Chondrocyte (in vitro differentiated cells): Measurements from ENCODE around the gene TRIM38. TPM values are rescaled to one million over a fixed set of nuclear protein-coding genes. Genes with fewer than 3 reads are reported as not detected.

Experiments used
- DNase-seq: peaks from one replicate; pipeline ENCODE4 v3.0.0; 2021; ENCODE audit warnings: mixed read lengths, low spot score
- H3K27ac Mint-ChIP-seq: one replicate; pipeline ENCODE4 v1.8.0; 2021; ENCODE audit warnings: mild to moderate bottlenecking, moderate library complexity, mixed read lengths; ENCODE audit not compliant: unreplicated experiment
- H3K27me3 Mint-ChIP-seq: 2 replicates; pipeline ENCODE4 v1.8.0; 2021; ENCODE audit warnings: low read depth, mixed read lengths
- H3K36me3 Mint-ChIP-seq: 2 replicates; pipeline ENCODE4 v1.8.0; 2021; ENCODE audit warnings: low read depth, mixed read lengths
- H3K4me1 Mint-ChIP-seq: 2 replicates; pipeline ENCODE4 v1.8.0; 2021; ENCODE audit warnings: low read depth, mild to moderate bottlenecking, mixed read lengths
- H3K4me3 Mint-ChIP-seq: one replicate; pipeline ENCODE4 v1.8.0; 2021; ENCODE audit warnings: mild to moderate bottlenecking, moderate library complexity, mixed read lengths; ENCODE audit not compliant: unreplicated experiment
- H3K9me3 Mint-ChIP-seq: 2 replicates; pipeline ENCODE4 v1.8.0; 2021; ENCODE audit warnings: low read depth, mixed read lengths
- total RNA-seq: library from RNA; stranded (reverse); gene quantifications from 3 replicates; pipeline ENCODE4 v1.2.1, GENCODE V29; 2021
- TF ChIP-seq, protein P1 (sequence below): fragments of 200-600 bp; sonication (generic); IDR thresholded peaks from 2 replicates; pipeline ENCODE4 v1.5.0; 2021; ENCODE audit warnings: antibody characterized with exemption, mild to moderate bottlenecking, moderate library complexity

TRIM38 gene
- total RNA-seq, 1 donor from 2014 or later = 7.1 TPM

DNA sequence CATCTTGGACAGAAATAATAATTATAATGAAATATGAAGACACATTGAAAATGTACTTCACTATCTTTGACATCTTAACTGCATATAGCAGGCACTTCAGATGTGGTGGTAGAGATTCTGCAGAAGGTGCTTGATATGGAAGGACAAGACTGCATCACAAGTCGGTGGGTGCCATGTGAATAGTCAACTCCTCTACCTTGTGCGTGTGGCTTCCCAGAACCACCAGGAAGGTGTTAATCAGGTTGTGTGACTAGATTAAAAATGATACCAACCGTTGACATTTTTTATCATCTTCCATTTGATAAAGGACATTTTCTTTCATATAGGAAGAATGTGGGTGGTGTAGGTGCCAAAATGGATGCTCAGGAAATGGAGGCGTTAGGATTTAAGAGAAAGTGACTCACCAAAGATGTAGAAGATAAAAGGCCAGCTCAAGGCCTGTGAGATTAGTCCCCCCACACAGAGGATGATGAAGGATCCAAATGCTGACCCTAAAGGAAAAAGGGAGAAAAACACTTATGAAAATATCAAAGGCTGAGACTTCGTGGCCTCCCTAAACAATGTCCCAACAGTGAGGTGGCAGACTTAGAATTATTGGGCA is 44.4 kb upstream of the TRIM38 start:
- TF ChIP-seq, protein P1, sequence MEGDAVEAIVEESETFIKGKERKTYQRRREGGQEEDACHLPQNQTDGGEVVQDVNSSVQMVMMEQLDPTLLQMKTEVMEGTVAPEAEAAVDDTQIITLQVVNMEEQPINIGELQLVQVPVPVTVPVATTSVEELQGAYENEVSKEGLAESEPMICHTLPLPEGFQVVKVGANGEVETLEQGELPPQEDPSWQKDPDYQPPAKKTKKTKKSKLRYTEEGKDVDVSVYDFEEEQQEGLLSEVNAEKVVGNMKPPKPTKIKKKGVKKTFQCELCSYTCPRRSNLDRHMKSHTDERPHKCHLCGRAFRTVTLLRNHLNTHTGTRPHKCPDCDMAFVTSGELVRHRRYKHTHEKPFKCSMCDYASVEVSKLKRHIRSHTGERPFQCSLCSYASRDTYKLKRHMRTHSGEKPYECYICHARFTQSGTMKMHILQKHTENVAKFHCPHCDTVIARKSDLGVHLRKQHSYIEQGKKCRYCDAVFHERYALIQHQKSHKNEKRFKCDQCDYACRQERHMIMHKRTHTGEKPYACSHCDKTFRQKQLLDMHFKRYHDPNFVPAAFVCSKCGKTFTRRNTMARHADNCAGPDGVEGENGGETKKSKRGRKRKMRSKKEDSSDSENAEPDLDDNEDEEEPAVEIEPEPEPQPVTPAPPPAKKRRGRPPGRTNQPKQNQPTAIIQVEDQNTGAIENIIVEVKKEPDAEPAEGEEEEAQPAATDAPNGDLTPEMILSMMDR = no peak
- peaks cover 3% of the 10 kb centered on the region for H3K4me1 Mint-ChIP-seq
- H3K27ac Mint-ChIP-seq = no peak overlapping the region
- H3K4me3 Mint-ChIP-seq = no peak overlapping the region
- no peaks in the 10 kb centered on the region for H3K36me3 Mint-ChIP-seq
- peaks cover 5% of the 10 kb centered on the region for H3K27me3 Mint-ChIP-seq
- H3K9me3 Mint-ChIP-seq = no peaks in the 10 kb centered on the region
- no peak for DNase-seq

DNA sequence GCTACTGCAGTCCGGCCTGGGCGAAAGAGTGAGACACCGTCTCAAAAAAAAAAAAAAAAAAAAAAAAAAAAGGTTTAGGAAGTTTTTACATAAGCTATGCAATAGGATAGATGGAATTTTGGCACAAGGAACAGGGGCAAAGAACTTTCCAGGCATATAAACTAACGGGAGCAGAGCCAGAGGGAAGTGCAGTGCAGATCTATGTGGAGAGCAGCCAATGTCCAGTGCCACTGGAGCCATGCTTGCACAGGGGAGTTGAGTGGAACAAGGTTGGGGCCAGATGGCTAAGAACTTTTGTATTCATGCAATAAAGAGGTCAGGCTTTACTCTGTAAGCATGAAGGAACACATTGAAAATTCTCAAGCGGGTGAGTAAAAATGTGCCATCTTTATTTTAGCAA is 42.9 kb upstream of the TRIM38 start:
- H3K9me3 Mint-ChIP-seq = no peaks in the 10 kb centered on the region
- TF ChIP-seq, protein P1 = no peak
- no peaks in the 10 kb centered on the region for H3K36me3 Mint-ChIP-seq
- no peak overlapping the region for H3K4me3 Mint-ChIP-seq
- H3K27ac Mint-ChIP-seq = no peak overlapping the region
- no peak for DNase-seq
- H3K27me3 Mint-ChIP-seq = peaks cover 5% of the 10 kb centered on the region
- no peaks in the 10 kb centered on the region for H3K4me1 Mint-ChIP-seq

DNA sequence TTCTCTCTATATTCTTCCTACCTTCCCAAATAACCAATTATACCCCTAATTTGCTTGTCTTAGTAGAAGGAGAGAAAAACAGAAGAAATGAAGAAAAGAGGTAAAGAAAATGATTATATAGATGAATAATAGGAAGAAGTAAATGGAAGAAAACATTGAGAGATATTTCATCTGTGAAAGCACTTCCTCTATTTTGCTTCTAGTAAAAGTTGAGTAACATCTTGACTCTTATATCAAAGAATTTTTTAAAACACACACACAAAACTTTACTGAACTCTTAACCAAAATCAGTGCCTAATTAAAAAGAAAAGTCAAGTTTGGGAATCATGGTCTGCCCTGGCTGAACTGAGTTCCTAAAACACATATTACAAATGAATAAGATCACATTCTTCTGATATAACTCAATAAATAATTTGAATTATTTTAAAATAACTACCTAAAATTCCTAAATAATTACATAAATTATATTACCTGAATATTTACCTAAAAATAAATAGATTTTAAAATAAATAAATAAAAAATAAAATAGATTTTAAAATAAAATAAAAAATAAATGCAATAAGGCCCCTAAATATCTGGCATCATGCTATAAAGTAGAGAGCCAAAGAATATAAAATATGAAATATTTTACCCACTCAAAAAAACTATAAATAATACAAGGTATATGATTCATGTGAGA is 40.9 kb upstream of the TRIM38 start:
- no peaks in the 10 kb centered on the region for H3K36me3 Mint-ChIP-seq
- no peak overlapping the region for H3K27ac Mint-ChIP-seq
- no peaks in the 10 kb centered on the region for H3K9me3 Mint-ChIP-seq
- peaks cover 5% of the 10 kb centered on the region for H3K27me3 Mint-ChIP-seq
- no peaks in the 10 kb centered on the region for H3K4me1 Mint-ChIP-seq
- TF ChIP-seq, protein P1 = no peak
- no peak for DNase-seq
- no peak overlapping the region for H3K4me3 Mint-ChIP-seq

DNA sequence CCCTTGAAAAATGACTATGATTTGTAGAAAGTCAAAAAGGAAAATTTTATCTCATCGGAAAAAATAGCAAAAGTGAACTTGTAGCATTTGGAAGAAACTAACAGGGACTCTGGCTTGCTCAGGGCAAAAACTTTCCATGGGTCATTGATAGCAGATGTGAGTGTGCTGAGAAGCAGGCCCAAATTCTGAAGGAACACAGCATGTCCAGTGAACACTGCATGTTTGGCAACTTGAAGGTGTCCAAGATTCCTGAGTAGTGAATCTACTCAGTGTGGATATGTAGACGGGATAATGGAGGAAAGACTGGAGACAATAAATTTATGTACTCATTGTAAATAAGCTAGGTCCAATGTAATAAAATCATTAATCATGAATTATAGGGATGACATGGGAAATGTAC is 40.3 kb upstream of the TRIM38 start:
- TF ChIP-seq, protein P1 = no peak
- peaks cover 5% of the 10 kb centered on the region for H3K27me3 Mint-ChIP-seq
- no peaks in the 10 kb centered on the region for H3K9me3 Mint-ChIP-seq
- no peak for DNase-seq
- no peak overlapping the region for H3K4me3 Mint-ChIP-seq
- H3K27ac Mint-ChIP-seq = no peak overlapping the region
- H3K36me3 Mint-ChIP-seq = no peaks in the 10 kb centered on the region
- no peaks in the 10 kb centered on the region for H3K4me1 Mint-ChIP-seq

DNA sequence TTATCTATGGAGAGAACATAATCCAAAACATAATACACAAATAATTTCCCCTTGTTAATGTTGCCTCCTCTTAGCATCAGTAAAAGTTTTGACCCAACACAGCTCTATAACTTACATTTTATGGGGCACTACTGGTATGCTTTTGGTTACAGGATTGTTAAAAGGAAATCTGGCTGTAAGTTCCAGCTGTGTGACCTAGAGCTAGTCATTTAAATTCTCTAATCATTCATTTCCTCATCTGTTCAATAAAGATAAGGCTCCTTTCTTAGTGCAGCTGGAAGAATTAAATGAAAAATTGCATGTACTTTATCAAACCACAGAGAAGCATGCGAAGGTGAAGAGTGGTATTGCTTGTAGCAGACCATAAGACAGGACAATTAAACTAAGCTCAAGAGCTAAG is 36.7 kb upstream of the TRIM38 start:
- Mint-ChIP-seq H3K9me3 (no peaks in the 10 kb centered on the region), H3K4me1 (no peaks in the 10 kb centered on the region), H3K36me3 (no peaks in the 10 kb centered on the region), H3K27ac (no peak overlapping the region), H3K27me3 (no peaks in the 10 kb centered on the region), H3K4me3 (no peak overlapping the region)
- TF ChIP-seq, protein P1 = no peak
- DNase-seq = no peak
